Spleen (tissue), 11 donors: ENCODE results near the gene CTNNA1. TPM values are rescaled to one million over a fixed set of nuclear protein-coding genes. Genes with fewer than 3 reads are reported as not detected.

Experiments
- DNase-seq: peaks from one replicate; pipeline ENCODE4 v3.0.0-alpha.2; 2020
- H3K27ac ChIP-seq, 8 donors: fragments of 200-600 bp; sonication (generic) in 7 of 8; 1 replicate in 4 of 8; 2 replicates in 4 of 8; pipeline versions ENCODE4 v1.5.0 to v1.8.0; 2016 to 2021; ENCODE audit warnings: inconsistent platforms in 4 of 8, mild to moderate bottlenecking in 4 of 8, moderate library complexity in 1 of 8
- H3K27me3 ChIP-seq, 7 donors: fragments of 200-600 bp; sonication (generic) in 6 of 7; replicated peaks in 1 of 7; 1 replicate in 4 of 7; 2 replicates in 3 of 7; pipeline versions ENCODE4 v1.5.0 to v1.8.0; 2016 to 2021; ENCODE audit warnings: inconsistent platforms in 3 of 7, mild to moderate bottlenecking in 1 of 7
- H3K36me3 ChIP-seq, 6 donors: fragments of 200-600 bp; sonication (generic) in 5 of 6; 1 replicate in 4 of 6; 2 replicates in 2 of 6; pipeline versions ENCODE4 v1.5.0 to v1.8.0; 2016 to 2021; ENCODE audit warnings: inconsistent platforms in 2 of 6
- H3K4me1 ChIP-seq, 6 donors: fragments of 200-600 bp; sonication (generic) in 5 of 6; 1 replicate in 3 of 6; 2 replicates in 3 of 6; pipeline versions ENCODE4 v1.5.0 to v1.8.0; 2016 to 2021; ENCODE audit warnings: inconsistent platforms in 3 of 6
- H3K4me3 ChIP-seq, 8 donors: fragments of 200-600 bp; sonication (generic) in 7 of 8; 1 replicate in 4 of 8; 2 replicates in 4 of 8; pipeline versions ENCODE4 v1.5.0 to v1.8.0; 2016 to 2021; ENCODE audit warnings: inconsistent platforms in 4 of 8, mild to moderate bottlenecking in 4 of 8, moderate library complexity in 2 of 8
- H3K9me3 ChIP-seq, 8 donors: fragments of 200-600 bp; sonication (generic) in 7 of 8; 1 replicate in 4 of 8; 2 replicates in 4 of 8; pipeline versions ENCODE4 v1.5.0 to v1.8.0; 2016 to 2021; ENCODE audit warnings: inconsistent platforms in 4 of 8
- CTCF ChIP-seq, 11 experiments: fragments of 200-600 bp in 7 of 11; fragments of 450-650 bp in 4 of 11; sonication (generic) in 4 of 11; IDR thresholded peaks in 8 of 11; conservative IDR thresholded peaks in 3 of 11; 1 replicate in 7 of 11; 2 replicates in 4 of 11; pipeline versions ENCODE4 v1.4.0 to v1.8.0; 2016 to 2021; ENCODE audit warnings: antibody characterized with exemption in 11 of 11, inconsistent platforms in 4 of 11, mild to moderate bottlenecking in 1 of 11
- POLR2A ChIP-seq, 3 donors: fragments of 450-650 bp; IDR thresholded peaks; one replicate each; pipeline ENCODE4 v1.5.1; 2017; ENCODE audit warnings: antibody characterized with exemption in 3 of 3, mild to moderate bottlenecking in 1 of 3
- POLR2AphosphoS5 ChIP-seq, 3 donors: sonication (generic); formaldehyde crosslinking; IDR thresholded peaks; one replicate each; pipeline ENCODE4 v1.5.1; 2017; ENCODE audit warnings: antibody characterized with exemption in 3 of 3
- WGBS, 5 donors: extraction: QIAGEN DNeasy Blood & Tissue Kit in 3 of 5; methylation state at CpG; one replicate each; pipeline versions ENCODE4 v1.1.5 to v1.1.7; 2013 to 2018; 5-methylcytosine and 5-hydroxymethylcytosine counted together
- intact Hi-C: fragments of 100-400 bp; cut with DNase I; formaldehyde crosslinking; loops from one replicate; pipeline ENCODE4 v1.15.0; 2023; ENCODE audit warnings: low total_unique reads
- polyA plus RNA-seq, 3 donors: library from polyadenylated mRNA; stranded (reverse); fragments of 200-250 nt; gene quantifications; one replicate each; pipeline ENCODE4 v1.2.1, GENCODE V29; 2013
- total RNA-seq, 7 donors: library from RNA; depleted of rRNA in 3 of 7; stranded (reverse); fragments of >200 nt in 3 of 7; fragmentation: NEBNext Ultra II Directional in 4 of 7; extraction: Animal tissue kit (Norgen Biotek cat#: 25700) in 4 of 7; gene quantifications; one replicate each; pipeline versions ENCODE4 v1.1.0 to v1.2.1, GENCODE V29; 2016 to 2021
- donor health status: healthy with polysubstance abuse.
- donor health status: DM: no; HTN: no; CAD: no; lungs with moderate emphysema.
- donor health status: DM: no; HTN: no; CAD: no.
- donor health status: Bipolar disorder and iron deficiency.
- donor health status: healthy.
- donor health status: DM: no; HTN: no; CAD: no.
- donor health status: DM: yes; HTN: yes; CAD: no.

The CTNNA1 gene
- total and polyA plus RNA-seq, 10 donors = 26.7 to 313 (median 186) TPM

DNA sequence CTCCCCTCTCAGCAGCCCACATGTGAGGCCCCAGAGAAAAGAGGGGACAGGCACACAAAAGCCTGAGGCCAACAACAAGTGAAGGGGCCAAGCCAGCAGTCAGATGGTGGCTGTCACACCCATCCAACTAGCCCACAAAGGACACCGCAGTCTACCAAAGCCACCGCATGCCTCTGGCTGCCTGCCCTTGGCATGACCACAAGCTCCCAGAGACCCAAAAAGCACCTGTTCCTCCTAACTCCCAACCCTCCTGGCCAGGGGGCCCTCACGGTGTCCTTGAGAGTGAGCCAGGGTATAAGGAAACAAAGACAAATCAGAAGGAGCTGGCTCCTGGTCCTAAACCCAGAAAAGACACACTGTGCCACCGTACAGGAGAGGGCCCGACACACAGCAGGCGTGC lies 199.7 kb downstream of the CTNNA1 start:
- Histone ChIP-seq H3K4me1 (peaks cover 13 to 42% (median 31%) of the 10 kb centered on the region in 6 donors), H3K27me3 (no peaks in the 10 kb centered on the region), H3K36me3 (peaks cover 0 to 33% (median 0%) of the 10 kb centered on the region in 6 donors), H3K27ac (peak overlapping the region in 7 of 8 donors; percentile 35 to 75 (median 62)), H3K4me3 (no peak overlapping the region), H3K9me3 (no peaks in the 10 kb centered on the region)
- 13 to 36% (median 20%) methylated on average over 6 of the region's 6 CpGs for WGBS, 5 donors
- TF ChIP-seq CTCF (IDR thresholded peaks at IDR 0.05 in 8 of 11, conservative IDR thresholded peaks at IDR 0.05 in 3 of 11) (no peak), POLR2A (IDR thresholded peaks at IDR 0.05) (no peak), POLR2AphosphoS5 (IDR thresholded peaks at IDR 0.05) (no peak)
- intact Hi-C loops = no loop called here
- DNase-seq = peak; percentile 78

GRCh38 chr5:138953387-138954256 lies 200.4 kb downstream of the CTNNA1 start:
- TF ChIP-seq POLR2A (IDR thresholded peaks at IDR 0.05) = no peak
- TF ChIP-seq POLR2AphosphoS5 (IDR thresholded peaks at IDR 0.05) = peak; percentile 69 to 81 (median 73)
- no peak for TF ChIP-seq CTCF (IDR thresholded peaks at IDR 0.05 in 8 of 11, conservative IDR thresholded peaks at IDR 0.05 in 3 of 11)
- no peak overlapping the region for H3K4me3 ChIP-seq
- intact Hi-C loops = no loop called here
- DNase-seq = peak; percentile 90
- H3K9me3 ChIP-seq = no peaks in the 10 kb centered on the region
- peaks cover 0 to 27% (median 0%) of the 10 kb centered on the region in 6 donors for H3K36me3 ChIP-seq
- 27 to 39% (median 31%) methylated on average over 9 to 14 of the region's 14 CpGs for WGBS, 5 donors
- peak overlapping the region in 7 of 8 donors; percentile 35 to 75 (median 62) for H3K27ac ChIP-seq
- peaks cover 13 to 42% (median 31%) of the 10 kb centered on the region in 6 donors for H3K4me1 ChIP-seq
- H3K27me3 ChIP-seq = no peaks in the 10 kb centered on the region

DNA sequence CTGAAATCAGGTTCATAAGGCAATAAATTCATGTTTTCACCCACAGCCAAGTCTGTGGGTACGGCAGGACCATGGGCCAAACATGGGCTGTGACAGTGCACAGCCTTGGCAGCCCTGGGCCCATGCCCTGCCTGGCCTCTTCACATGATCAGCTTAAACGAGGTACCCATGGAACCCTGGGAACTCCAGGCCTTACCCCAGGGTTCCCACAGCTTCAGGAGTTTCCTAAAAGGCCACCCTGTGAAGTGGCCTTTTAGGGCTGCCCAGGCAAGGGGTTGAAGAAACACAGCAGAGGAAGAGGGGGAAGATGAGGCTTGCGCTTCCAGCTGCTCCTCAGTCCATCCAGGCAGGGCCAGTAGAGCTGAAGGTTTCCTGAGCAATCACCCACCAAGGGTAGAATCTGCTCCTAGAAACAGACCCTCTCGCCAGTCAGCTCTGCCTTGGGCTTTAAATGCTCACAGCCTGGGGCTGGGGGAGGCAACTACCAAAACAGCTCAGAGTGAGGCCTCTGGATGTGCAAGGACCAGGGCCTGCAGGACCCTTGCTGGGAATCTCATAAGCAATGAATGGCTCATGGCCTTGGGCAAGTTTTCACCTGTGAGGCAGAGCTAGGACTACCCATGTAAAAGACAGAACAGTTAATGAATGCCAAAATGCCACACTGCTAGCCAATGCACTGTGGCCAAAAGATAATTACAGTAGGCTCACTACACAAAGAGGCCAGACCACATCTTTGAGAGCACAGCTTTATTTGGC lies 201.2 kb downstream of the CTNNA1 start:
- H3K4me3 ChIP-seq = no peak overlapping the region
- WGBS, 5 donors = 82 to 90% (median 84%) methylated on average over 3 to 4 of the region's 4 CpGs
- H3K36me3 ChIP-seq = peaks cover 0 to 19% (median 0%) of the 10 kb centered on the region in 6 donors
- TF ChIP-seq CTCF (IDR thresholded peaks at IDR 0.05 in 8 of 11, conservative IDR thresholded peaks at IDR 0.05 in 3 of 11) (no peak), POLR2A (IDR thresholded peaks at IDR 0.05) (no peak), POLR2AphosphoS5 (IDR thresholded peaks at IDR 0.05) (no peak)
- intact Hi-C loops = no loop called here
- no peaks in the 10 kb centered on the region for H3K27me3 ChIP-seq
- H3K4me1 ChIP-seq = peaks cover 13 to 42% (median 31%) of the 10 kb centered on the region in 6 donors
- peak; percentile 58 for DNase-seq
- peak overlapping the region in 5 of 8 donors; percentile 56 to 75 (median 62) for H3K27ac ChIP-seq
- H3K9me3 ChIP-seq = no peaks in the 10 kb centered on the region
